ENCODE results near the gene HMGXB4. TPM values are rescaled to one million over a fixed set of nuclear protein-coding genes. Genes with fewer than 3 reads are reported as not detected.
A peak's percentile ranks its signal among the peaks of the same experiment; 100 is the strongest.

The HMGXB4 gene
- total RNA-seq, 1 donor, result 19.2 TPM

DNA sequence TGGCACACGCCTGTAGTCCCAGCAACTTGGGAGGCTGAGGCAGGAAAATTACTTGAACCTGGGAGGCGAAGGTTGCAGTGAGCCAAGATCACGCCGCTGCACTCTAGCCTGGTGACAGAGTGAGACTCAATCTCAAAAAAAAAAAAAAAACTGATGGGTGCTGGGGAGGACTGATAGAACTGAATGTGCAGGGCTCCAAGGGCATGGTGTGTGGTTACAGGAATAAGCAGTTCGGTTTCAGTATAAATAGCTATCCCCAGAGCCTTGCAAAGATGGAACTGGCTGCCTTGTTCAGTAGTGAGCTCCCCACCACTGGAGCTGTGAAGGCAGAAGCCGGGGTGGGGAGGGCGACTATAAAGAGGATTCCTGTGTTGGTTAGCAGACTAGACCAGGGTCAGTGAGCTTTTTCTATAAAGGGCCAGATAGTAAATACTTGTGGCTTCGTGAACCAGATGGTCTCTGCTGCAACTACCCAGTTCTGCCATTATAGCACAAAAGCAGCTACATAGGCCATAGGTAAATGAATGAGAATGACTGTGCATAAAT lies 48.3 kb downstream of the HMGXB4 start:
- Histone ChIP-seq H2AFZ (ENCODE audit: low read length) (no peak overlapping the region), H3K4me2 (ENCODE audit: insufficient read depth, low read length) (no peak overlapping the region), H3K27ac (ENCODE audit: low read depth, low read length) (peak overlapping the region; percentile 70), H3K36me3 (ENCODE audit: insufficient read depth, low read length) (peaks cover 14% of the 10 kb centered on the region), H3K27me3 (ENCODE audit: insufficient read depth, low read length) (no peaks in the 10 kb centered on the region), H3K79me2 (ENCODE audit: insufficient read depth, low read length) (peaks cover 80% of the 10 kb centered on the region), H3K4me1 (ENCODE audit: insufficient read depth, low read length) (peaks cover 57% of the 10 kb centered on the region), H3K9me3 (ENCODE audit: low read depth, low read length) (no peaks in the 10 kb centered on the region), H3K4me3 (ENCODE audit: insufficient read depth, low read length) (no peak overlapping the region), H4K20me1 (ENCODE audit: insufficient read depth, low read length) (no peaks in the 10 kb centered on the region)
- TF ChIP-seq, protein P1, sequence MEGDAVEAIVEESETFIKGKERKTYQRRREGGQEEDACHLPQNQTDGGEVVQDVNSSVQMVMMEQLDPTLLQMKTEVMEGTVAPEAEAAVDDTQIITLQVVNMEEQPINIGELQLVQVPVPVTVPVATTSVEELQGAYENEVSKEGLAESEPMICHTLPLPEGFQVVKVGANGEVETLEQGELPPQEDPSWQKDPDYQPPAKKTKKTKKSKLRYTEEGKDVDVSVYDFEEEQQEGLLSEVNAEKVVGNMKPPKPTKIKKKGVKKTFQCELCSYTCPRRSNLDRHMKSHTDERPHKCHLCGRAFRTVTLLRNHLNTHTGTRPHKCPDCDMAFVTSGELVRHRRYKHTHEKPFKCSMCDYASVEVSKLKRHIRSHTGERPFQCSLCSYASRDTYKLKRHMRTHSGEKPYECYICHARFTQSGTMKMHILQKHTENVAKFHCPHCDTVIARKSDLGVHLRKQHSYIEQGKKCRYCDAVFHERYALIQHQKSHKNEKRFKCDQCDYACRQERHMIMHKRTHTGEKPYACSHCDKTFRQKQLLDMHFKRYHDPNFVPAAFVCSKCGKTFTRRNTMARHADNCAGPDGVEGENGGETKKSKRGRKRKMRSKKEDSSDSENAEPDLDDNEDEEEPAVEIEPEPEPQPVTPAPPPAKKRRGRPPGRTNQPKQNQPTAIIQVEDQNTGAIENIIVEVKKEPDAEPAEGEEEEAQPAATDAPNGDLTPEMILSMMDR (IDR thresholded peaks at IDR 0.05; ENCODE audit: extremely low read depth, low read depth, low read length), result no peak
- no peak for DNase-seq (ENCODE audit: insufficient read length, low spot score, missing footprints)

DNA sequence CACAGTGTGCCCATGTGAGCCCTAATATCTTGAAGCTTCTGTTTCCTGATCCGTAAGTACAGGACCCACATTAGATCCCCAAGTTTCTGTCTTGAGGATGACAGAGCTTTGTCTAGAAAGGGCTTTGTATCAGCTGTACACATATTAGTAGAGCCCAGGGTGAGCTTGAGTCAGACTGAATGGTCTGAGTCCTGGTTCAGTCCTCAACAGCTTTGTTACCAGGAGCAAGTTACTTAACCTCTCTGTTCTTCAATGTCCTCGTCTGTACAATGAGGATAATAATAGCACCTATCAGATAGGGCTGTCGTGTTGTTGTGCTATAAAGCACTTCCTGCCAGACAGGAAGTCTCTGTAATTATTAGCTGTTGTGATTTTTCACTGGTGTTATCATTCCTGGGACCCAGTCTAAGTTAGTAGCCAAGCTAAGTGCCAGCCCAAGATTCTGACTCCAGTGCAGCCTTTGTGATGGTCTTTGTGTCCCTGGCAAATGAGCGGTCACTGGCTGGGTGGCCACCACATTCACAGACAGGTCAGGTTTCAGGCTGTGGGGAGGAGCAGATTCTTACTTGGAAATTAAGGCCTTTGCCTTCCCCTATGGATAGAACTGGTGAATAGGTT lies 49.2 kb downstream of the HMGXB4 start:
- H3K4me2 ChIP-seq (ENCODE audit: insufficient read depth, low read length), result no peak overlapping the region
- H4K20me1 ChIP-seq (ENCODE audit: insufficient read depth, low read length), result no peaks in the 10 kb centered on the region

DNA sequence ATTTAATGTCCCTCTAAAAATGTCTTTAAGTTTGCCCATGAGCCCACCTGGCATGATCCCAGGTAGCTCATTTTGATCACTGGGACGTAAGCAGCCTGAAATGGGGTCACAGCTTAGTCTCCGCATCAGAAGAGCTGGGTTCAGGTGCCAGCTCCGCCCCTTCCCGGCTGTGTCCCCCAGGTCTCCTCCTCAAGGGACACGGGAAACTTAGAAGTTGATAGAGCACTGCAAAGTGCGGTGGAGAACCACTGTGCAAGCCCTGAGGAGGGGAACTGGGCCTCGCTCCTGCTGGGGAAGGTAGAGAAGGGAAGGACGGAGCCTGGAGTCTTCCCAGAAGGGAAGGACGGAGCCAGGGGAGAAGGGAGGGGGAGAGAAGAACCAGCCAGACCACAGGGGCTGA lies 50.1 kb downstream of the HMGXB4 start:
- H3K27ac ChIP-seq (ENCODE audit: low read depth, low read length), result peak overlapping the region; percentile 70
- no peaks in the 10 kb centered on the region for H4K20me1 ChIP-seq (ENCODE audit: insufficient read depth, low read length)
- H3K27me3 ChIP-seq (ENCODE audit: insufficient read depth, low read length), result no peaks in the 10 kb centered on the region
- H2AFZ ChIP-seq (ENCODE audit: low read length), result no peak overlapping the region
- peaks cover 94% of the 10 kb centered on the region for H3K79me2 ChIP-seq (ENCODE audit: insufficient read depth, low read length)
- H3K9me3 ChIP-seq (ENCODE audit: low read depth, low read length), result no peaks in the 10 kb centered on the region
- peaks cover 20% of the 10 kb centered on the region for H3K36me3 ChIP-seq (ENCODE audit: insufficient read depth, low read length)
- TF ChIP-seq, protein P1 (IDR thresholded peaks at IDR 0.05; ENCODE audit: extremely low read depth, low read depth, low read length), result no peak
- H3K4me2 ChIP-seq (ENCODE audit: insufficient read depth, low read length), result no peak overlapping the region
- no peak overlapping the region for H3K4me3 ChIP-seq (ENCODE audit: insufficient read depth, low read length)
- H3K4me1 ChIP-seq (ENCODE audit: insufficient read depth, low read length), result peaks cover 60% of the 10 kb centered on the region
- DNase-seq (ENCODE audit: insufficient read length, low spot score, missing footprints), result no peak

More for the DNA sequence above, 49.2 kb downstream of the HMGXB4 start:
- peak; percentile 26 for DNase-seq (ENCODE audit: insufficient read length, low spot score, missing footprints)
- Histone ChIP-seq H3K4me1 (ENCODE audit: insufficient read depth, low read length) (peaks cover 59% of the 10 kb centered on the region), H3K27ac (ENCODE audit: low read depth, low read length) (peak overlapping the region; percentile 70), H2AFZ (ENCODE audit: low read length) (no peak overlapping the region), H3K4me3 (ENCODE audit: insufficient read depth, low read length) (no peak overlapping the region), H3K9me3 (ENCODE audit: low read depth, low read length) (no peaks in the 10 kb centered on the region), H3K36me3 (ENCODE audit: insufficient read depth, low read length) (peaks cover 18% of the 10 kb centered on the region), H3K27me3 (ENCODE audit: insufficient read depth, low read length) (no peaks in the 10 kb centered on the region), H3K79me2 (ENCODE audit: insufficient read depth, low read length) (peaks cover 89% of the 10 kb centered on the region)
- TF ChIP-seq, protein P1 (IDR thresholded peaks at IDR 0.05; ENCODE audit: extremely low read depth, low read depth, low read length), result no peak

DNA sequence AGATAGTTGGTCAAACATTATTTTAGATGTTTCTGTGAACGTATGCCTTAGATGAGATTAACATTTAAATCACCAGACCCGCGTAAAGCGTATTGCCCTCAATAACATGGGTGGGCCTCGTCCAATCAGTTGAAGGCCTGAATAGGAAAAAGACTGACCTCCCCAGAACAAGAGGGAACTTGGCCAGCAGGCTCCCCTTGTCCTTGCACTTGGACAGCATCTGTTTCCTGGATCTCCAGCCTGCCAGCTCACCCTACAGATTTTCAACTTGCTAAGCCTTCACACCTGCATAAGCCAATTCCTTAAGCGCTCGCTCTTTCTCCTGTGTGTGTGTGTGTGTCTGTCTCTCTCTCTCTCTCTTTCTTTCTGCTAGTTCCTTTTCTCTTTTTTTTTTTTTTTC lies 50.6 kb downstream of the HMGXB4 start:
- H3K4me3 ChIP-seq (ENCODE audit: insufficient read depth, low read length), result no peak overlapping the region
- H4K20me1 ChIP-seq (ENCODE audit: insufficient read depth, low read length), result no peaks in the 10 kb centered on the region
- TF ChIP-seq, protein P1 (IDR thresholded peaks at IDR 0.05; ENCODE audit: extremely low read depth, low read depth, low read length), result no peak
- H3K79me2 ChIP-seq (ENCODE audit: insufficient read depth, low read length), result peaks cover 89% of the 10 kb centered on the region
- H3K27me3 ChIP-seq (ENCODE audit: insufficient read depth, low read length), result no peaks in the 10 kb centered on the region
- peaks cover 20% of the 10 kb centered on the region for H3K36me3 ChIP-seq (ENCODE audit: insufficient read depth, low read length)
- H3K27ac ChIP-seq (ENCODE audit: low read depth, low read length), result peak overlapping the region; percentile 70
- H3K9me3 ChIP-seq (ENCODE audit: low read depth, low read length), result no peaks in the 10 kb centered on the region
- no peak overlapping the region for H3K4me2 ChIP-seq (ENCODE audit: insufficient read depth, low read length)
- no peak overlapping the region for H2AFZ ChIP-seq (ENCODE audit: low read length)
- peaks cover 60% of the 10 kb centered on the region for H3K4me1 ChIP-seq (ENCODE audit: insufficient read depth, low read length)
- DNase-seq (ENCODE audit: insufficient read length, low spot score, missing footprints), result no peak
